NCI-H1417 (cell line): ENCODE results near the gene BBLN.
A peak's percentile ranks its signal among the peaks of the same experiment; 100 is the strongest.

Experiments
- DNase-seq, 3 experiments: peaks; one replicate each; lab custom pipeline; 2025; lab: John Stamatoyannopoulos, UW

Gene BBLN

GRCh38 chr9:128145536-128145935 is 14.5 kb upstream of the BBLN start:
- no peak for DNase-seq

GRCh38 chr9:128145951-128146351 is 14.1 kb upstream of the BBLN start:
- no peak for DNase-seq

- no peak for DNase-seq
Observed at GRCh38 chr9:128146591-128147120, 13.4 kb upstream of the BBLN start.

GRCh38 chr9:128148509-128149000 is 11.5 kb upstream of the BBLN start:
- no peak for DNase-seq

GRCh38 chr9:128149001-128149701 is 10.9 kb upstream of the BBLN start, which contains the start of gene LCN2:
LCN2 (plus strand) TSS chr9:128149453; CDS start chr9:128149526, 73 bp downstream.
- no peak for DNase-seq

GRCh38 chr9:128149951-128150593 is 10.0 kb upstream of the BBLN start:
- DNase-seq = no peak

- no peak for DNase-seq
Observed at GRCh38 chr9:128150594-128151308, 9.3 kb upstream of the BBLN start.

- DNase-seq = no peak
Observed at GRCh38 chr9:128151309-128152132, 8.5 kb upstream of the BBLN start.

GRCh38 chr9:128152133-128153059 is 7.7 kb upstream of the BBLN start:
- DNase-seq = no peak

- peak in 1 of 3 experiments; percentile 27 for DNase-seq
Observed at GRCh38 chr9:128153060-128153946, 6.8 kb upstream of the BBLN start.

- no peak for DNase-seq
Observed at GRCh38 chr9:128153947-128154695, 5.9 kb upstream of the BBLN start.

GRCh38 chr9:128155736-128156500 is 4.1 kb upstream of the BBLN start:
- no peak for DNase-seq

GRCh38 chr9:128159522-128159783 is 612 bp upstream of the BBLN start:
- DNase-seq = no peak

- peak in 2 of 3 experiments; percentile 64 to 65 for DNase-seq
Observed at GRCh38 chr9:128160603-128160987, 530 bp downstream of the BBLN start.

GRCh38 chr9:128161215-128161902 is 1.3 kb downstream of the BBLN start:
- peak in 1 of 3 experiments; percentile 51 for DNase-seq

- no peak for DNase-seq
Observed at GRCh38 chr9:128162215-128163026, 2.4 kb downstream of the BBLN start.

GRCh38 chr9:128163027-128163515 is 3.0 kb downstream of the BBLN start:
- no peak for DNase-seq
